ENCODE data around the gene MYOZ3. TPM values are rescaled to one million over a fixed set of nuclear protein-coding genes. Genes with fewer than 3 reads are reported as not detected.

Gene MYOZ3
- total RNA-seq, 1 donor from 2014 or later, result 6.1 TPM

DNA sequence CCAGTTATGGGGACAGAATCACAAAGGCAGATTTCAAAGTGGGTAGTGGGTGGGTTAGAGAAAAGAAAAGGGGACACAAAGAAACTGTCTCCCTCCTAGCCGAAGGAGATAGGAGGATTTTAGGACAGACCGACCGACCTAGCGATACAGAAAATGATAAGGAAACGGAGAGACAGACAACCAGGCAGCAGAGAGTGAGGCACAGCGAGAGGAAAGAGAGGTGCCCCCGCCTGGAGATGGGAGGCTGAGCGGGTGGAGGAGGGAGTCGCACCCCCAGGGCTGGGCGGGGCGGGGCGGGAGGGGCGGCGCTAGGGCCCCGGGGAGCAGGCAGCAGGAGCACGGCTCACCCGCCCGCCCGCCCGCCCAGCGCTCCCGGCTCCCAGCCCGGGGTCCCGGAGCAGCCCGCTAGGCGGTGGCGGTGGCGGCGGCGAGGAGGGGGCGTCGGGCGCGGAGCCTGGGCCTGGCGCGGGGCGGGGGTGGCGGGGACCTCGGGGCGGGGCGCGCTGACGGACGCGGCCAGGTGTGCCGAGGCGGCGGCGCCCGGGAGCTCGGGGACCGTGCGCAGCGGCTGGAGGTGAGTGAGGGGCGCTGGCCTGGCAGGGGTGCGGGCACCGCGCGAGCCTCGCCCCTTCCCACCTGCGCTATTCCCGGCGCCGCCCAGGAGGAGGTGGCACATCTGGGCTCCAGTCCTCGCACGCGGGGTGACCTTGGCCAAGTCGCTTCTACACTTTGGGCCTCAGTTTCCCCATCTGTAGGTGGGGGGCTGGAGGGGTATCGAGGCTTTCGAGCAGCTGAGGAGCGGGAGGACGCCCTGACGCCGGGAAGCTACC lies 36.5 kb upstream of the MYOZ3 start:
- Mint-ChIP-seq H3K27me3 (peaks cover 18% of the 10 kb centered on the region), H3K36me3 (peaks cover 4% of the 10 kb centered on the region), H3K27ac (peak overlapping the region; percentile 56), H3K4me1 (ENCODE audit: unreplicated experiment) (peaks cover 40% of the 10 kb centered on the region), H3K9me3 (no peaks in the 10 kb centered on the region), H3K4me3 (peak overlapping the region; percentile 89)
- TF ChIP-seq, protein P1, sequence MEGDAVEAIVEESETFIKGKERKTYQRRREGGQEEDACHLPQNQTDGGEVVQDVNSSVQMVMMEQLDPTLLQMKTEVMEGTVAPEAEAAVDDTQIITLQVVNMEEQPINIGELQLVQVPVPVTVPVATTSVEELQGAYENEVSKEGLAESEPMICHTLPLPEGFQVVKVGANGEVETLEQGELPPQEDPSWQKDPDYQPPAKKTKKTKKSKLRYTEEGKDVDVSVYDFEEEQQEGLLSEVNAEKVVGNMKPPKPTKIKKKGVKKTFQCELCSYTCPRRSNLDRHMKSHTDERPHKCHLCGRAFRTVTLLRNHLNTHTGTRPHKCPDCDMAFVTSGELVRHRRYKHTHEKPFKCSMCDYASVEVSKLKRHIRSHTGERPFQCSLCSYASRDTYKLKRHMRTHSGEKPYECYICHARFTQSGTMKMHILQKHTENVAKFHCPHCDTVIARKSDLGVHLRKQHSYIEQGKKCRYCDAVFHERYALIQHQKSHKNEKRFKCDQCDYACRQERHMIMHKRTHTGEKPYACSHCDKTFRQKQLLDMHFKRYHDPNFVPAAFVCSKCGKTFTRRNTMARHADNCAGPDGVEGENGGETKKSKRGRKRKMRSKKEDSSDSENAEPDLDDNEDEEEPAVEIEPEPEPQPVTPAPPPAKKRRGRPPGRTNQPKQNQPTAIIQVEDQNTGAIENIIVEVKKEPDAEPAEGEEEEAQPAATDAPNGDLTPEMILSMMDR (conservative IDR thresholded peaks at IDR 0.05), result peak; percentile 41
- DNase-seq (ENCODE audit: extremely low spot score, unreplicated experiment), result no peak

DNA sequence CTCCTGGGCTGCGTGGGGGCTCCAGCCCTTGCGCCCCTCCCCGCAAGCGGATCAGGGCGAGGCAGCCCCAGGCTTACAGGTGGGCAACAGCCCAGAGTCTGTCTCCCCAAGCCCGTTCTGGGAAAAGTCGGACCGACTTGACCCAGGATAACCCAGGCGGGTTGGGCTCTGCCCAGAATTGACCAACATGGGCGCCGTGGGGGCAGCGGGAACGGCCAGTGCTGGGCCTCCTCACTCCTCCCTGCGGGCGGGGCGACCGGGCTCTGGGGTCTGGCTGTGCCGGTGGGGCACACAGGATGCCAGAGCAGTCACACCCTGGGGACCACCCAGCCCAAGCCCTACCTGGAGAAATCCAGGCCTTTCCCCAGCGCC lies 35.9 kb upstream of the MYOZ3 start:
- Mint-ChIP-seq H3K4me1 (ENCODE audit: unreplicated experiment) (peaks cover 38% of the 10 kb centered on the region), H3K4me3 (peak overlapping the region; percentile 22), H3K27ac (no peak overlapping the region), H3K27me3 (peaks cover 18% of the 10 kb centered on the region), H3K9me3 (no peaks in the 10 kb centered on the region), H3K36me3 (peaks cover 4% of the 10 kb centered on the region)
- no peak for DNase-seq (ENCODE audit: extremely low spot score, unreplicated experiment)
- TF ChIP-seq, protein P1 (conservative IDR thresholded peaks at IDR 0.05), result no peak

DNA sequence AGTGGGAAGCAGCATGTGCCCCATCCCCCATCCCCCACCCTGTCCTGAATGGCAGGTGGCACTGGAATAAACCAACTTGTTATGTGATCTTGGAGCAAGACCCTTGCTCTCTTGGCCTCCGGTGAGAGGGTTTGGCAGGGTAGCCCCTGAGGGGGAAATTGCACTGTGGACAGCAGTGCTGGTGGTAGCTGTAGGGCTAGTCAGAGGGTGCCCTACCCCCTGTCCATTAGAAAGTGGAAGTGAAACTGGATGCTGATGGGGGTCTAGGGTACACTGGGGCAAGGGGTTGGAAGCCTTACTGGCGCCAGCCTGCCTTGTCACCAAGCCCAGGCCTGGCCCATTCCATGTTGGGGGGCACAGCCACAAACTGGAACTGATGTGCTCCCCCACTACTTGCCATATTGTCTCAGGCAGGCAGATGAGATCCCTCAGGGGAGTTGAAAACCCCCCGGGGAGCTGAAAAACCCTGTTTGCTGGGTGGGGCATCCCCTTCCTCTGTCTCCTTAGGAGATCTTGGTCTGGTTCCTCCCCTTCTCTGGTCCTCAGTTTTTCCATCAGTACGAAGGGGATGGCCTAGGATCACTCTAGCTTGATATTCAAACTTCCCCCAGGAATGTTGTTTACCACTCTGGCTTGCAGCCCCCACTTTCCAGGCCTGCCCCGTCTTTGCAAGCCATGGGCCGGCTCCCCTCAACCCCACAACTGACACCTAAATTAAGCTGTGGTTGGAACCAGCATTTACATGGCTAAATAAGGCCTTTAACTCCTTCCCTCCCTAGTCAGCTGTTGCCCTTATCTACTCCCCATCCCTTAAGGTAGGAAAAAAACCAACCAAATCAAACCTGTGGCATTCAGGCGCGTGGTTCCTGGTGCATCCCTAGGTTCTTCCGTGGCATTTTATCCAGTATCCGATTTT lies 35.0 kb upstream of the MYOZ3 start:
- H3K27ac Mint-ChIP-seq, result no peak overlapping the region
- H3K36me3 Mint-ChIP-seq, result no peaks in the 10 kb centered on the region
- H3K4me1 Mint-ChIP-seq (ENCODE audit: unreplicated experiment), result peaks cover 44% of the 10 kb centered on the region
- peaks cover 18% of the 10 kb centered on the region for H3K27me3 Mint-ChIP-seq
- TF ChIP-seq, protein P1 (conservative IDR thresholded peaks at IDR 0.05), result no peak
- peak overlapping the region; percentile 19 for H3K4me3 Mint-ChIP-seq
- no peaks in the 10 kb centered on the region for H3K9me3 Mint-ChIP-seq
- no peak for DNase-seq (ENCODE audit: extremely low spot score, unreplicated experiment)

DNA sequence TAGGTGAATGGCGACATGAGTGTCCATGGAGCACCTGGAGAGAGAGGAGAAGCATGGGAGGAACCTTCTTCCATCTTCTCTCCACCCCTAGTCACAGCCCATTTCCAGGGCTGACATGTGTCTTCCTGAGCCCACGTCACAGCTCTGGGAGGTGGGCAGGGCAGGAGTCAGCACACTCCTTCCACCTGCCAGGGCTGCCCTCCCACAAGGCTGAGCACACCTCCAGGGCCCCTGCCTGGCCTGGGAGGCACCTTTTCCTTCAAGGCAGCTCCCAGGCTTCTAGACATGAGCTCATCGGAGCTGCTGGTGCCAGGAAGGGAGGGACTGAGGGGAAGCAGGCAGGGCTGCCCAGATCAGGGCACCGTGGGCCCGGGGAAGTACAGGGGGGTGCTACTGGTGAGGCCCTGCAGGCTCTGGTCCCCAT lies 34.2 kb upstream of the MYOZ3 start:
- DNase-seq (ENCODE audit: extremely low spot score, unreplicated experiment), result no peak
- TF ChIP-seq, protein P1 (conservative IDR thresholded peaks at IDR 0.05), result no peak
- Mint-ChIP-seq H3K4me3 (no peak overlapping the region), H3K36me3 (no peaks in the 10 kb centered on the region), H3K27me3 (peaks cover 18% of the 10 kb centered on the region), H3K27ac (no peak overlapping the region), H3K9me3 (no peaks in the 10 kb centered on the region), H3K4me1 (ENCODE audit: unreplicated experiment) (peaks cover 47% of the 10 kb centered on the region)

DNA sequence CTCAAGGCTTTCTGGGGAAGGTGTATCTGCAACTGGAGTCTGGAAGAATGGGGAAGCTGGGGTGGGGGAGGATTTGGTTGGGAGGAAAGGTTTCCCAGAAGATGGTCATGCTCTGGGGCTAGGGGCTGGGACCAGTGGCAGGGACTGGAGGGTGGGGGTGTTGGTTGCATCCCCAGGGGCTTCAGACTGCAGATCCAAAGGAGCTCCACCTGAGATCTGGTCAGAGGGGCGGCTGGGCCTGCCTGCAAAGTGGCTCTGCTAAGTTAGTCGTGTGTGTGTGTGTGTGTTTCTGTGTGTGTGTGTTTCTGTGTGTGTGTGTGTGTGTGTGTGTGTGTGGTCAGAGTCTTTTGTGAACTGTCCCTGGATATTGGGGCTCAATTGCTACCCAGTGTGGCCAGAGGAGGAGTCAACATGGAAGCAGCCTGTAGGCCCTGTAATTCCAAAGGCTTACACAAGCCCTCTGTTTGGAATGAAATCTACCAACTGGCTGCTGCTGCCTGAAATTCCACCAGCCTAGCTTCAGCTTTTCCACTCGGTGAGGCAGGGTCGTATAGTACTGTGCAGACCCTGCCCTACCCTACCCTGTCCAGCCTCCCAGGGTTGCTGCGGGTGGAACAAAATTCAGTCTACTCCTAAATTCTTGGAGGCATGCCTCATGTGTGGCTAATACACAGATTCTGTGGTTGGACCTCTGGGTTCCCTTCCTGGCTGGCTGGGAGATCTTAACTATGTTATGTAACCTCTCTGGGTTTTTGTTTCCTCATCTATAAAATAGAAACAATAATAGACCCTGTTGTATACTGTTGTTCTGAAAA lies 33.1 kb upstream of the MYOZ3 start:
- no peak overlapping the region for H3K27ac Mint-ChIP-seq
- H3K36me3 Mint-ChIP-seq, result no peaks in the 10 kb centered on the region
- no peaks in the 10 kb centered on the region for H3K9me3 Mint-ChIP-seq
- peaks cover 16% of the 10 kb centered on the region for H3K27me3 Mint-ChIP-seq
- TF ChIP-seq, protein P1 (conservative IDR thresholded peaks at IDR 0.05), result no peak
- DNase-seq (ENCODE audit: extremely low spot score, unreplicated experiment), result no peak
- no peak overlapping the region for H3K4me3 Mint-ChIP-seq
- H3K4me1 Mint-ChIP-seq (ENCODE audit: unreplicated experiment), result peaks cover 43% of the 10 kb centered on the region

Measured in type B pancreatic cell (in vitro differentiated cells).